ENCODE results near the gene PEX3.

DNA sequence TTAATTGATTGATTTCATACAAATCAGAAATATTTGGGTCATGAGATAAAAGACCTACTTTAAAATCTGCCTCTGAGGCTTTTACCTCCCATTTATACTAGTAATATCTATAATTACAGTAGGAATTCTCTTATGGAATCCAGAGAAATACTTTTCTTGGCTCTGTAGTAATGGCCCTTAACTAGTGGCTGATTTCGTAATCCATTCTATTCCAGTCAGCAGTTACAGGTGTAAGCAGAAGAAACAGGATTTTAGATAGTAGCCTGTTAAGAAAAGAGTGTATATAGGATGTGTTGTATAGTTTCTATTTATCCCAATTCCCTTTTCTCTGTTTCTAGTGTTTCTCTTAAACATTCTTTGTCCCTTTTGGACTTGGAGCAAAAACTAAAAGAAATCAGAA, 21.2 kb downstream of the PEX3 start:
- TF ChIP-seq, protein P1, sequence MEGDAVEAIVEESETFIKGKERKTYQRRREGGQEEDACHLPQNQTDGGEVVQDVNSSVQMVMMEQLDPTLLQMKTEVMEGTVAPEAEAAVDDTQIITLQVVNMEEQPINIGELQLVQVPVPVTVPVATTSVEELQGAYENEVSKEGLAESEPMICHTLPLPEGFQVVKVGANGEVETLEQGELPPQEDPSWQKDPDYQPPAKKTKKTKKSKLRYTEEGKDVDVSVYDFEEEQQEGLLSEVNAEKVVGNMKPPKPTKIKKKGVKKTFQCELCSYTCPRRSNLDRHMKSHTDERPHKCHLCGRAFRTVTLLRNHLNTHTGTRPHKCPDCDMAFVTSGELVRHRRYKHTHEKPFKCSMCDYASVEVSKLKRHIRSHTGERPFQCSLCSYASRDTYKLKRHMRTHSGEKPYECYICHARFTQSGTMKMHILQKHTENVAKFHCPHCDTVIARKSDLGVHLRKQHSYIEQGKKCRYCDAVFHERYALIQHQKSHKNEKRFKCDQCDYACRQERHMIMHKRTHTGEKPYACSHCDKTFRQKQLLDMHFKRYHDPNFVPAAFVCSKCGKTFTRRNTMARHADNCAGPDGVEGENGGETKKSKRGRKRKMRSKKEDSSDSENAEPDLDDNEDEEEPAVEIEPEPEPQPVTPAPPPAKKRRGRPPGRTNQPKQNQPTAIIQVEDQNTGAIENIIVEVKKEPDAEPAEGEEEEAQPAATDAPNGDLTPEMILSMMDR (IDR thresholded peaks at IDR 0.05; ENCODE audit: low read length) = no peak
- TF ChIP-seq EZH2 (optimal IDR thresholded peaks at IDR 0.05; ENCODE audit: low read depth, low read length) (no peak), EZH2phosphoT487 (IDR thresholded peaks at IDR 0.05; ENCODE audit: low read length) (no peak)

All from MM.1S (cell line).